Large intestine (tissue), 12 donors: ENCODE results near the gene DKK3. TPM values are rescaled to one million over a fixed set of nuclear protein-coding genes. Genes with fewer than 3 reads are reported as not detected.

ENCODE experiments used
- DNase-seq, 2 donors: peaks; one replicate each; pipeline versions ENCODE4 v3.0.0 to v3.0.0-alpha.2; 2013
- H3K27ac ChIP-seq: one replicate; pipeline ENCODE4 v1.5.1; 2013; ENCODE audit warnings: low read length
- H3K27me3 ChIP-seq: 2 replicates; pipeline ENCODE4 v1.6.1; 2013; ENCODE audit warnings: low read length; ENCODE audit not compliant: control insufficient read depth, insufficient read depth
- H3K36me3 ChIP-seq: 2 replicates; pipeline ENCODE4 v1.6.1; 2013; ENCODE audit warnings: low read length; ENCODE audit not compliant: control insufficient read depth, insufficient read depth
- H3K4me1 ChIP-seq: one replicate; pipeline ENCODE4 v1.6.1; 2013; ENCODE audit warnings: low read length; ENCODE audit not compliant: control insufficient read depth, insufficient read depth
- H3K4me3 ChIP-seq: one replicate; pipeline ENCODE4 v1.5.1; 2013; ENCODE audit warnings: low read length
- H3K9me3 ChIP-seq: one replicate; pipeline ENCODE4 v1.6.1; 2013; ENCODE audit warnings: mild to moderate bottlenecking, low read depth, low read length, moderate library complexity; ENCODE audit not compliant: control insufficient read depth
- WGBS: methylation state at CpG from one replicate; pipeline ENCODE4 v1.1.5; 2013; ENCODE audit warnings: low lambda C conversion rate; ENCODE audit not compliant: insufficient coverage; 5-methylcytosine and 5-hydroxymethylcytosine counted together
- long read RNA-seq, 11 donors: transcript quantifications; one replicate each; lab custom pipeline, GENCODE V29; 2026
- polyA plus RNA-seq: library from polyadenylated mRNA; unstranded; fragments of 120-200 nt; gene quantifications from one replicate; pipeline ENCODE4 v1.2.1, GENCODE V29; 2013

DKK3 gene
- 31.4 TPM for polyA plus RNA-seq
- long read RNA-seq, donor 1, partial matches to known transcripts: 0 of 1 reads
- long read RNA-seq, donor 1, other reads (novel, unspliced or antisense): 0 of 1 reads
- long read RNA-seq, donor 2, transcript DKK3-201 (8 exons, 2,636 nt): major isoform, 7 of 29 reads
- long read RNA-seq, donor 2, partial matches to known transcripts: 20 of 29 reads
- long read RNA-seq, donor 2, other reads (novel, unspliced or antisense): 0 of 29 reads
- long read RNA-seq, donor 3: 0 reads
- long read RNA-seq, donor 4: 0 reads
- long read RNA-seq, donor 5, partial matches to known transcripts: 17 of 25 reads
- long read RNA-seq, donor 5, other reads (novel, unspliced or antisense): 0 of 25 reads
- long read RNA-seq, donor 6, transcript DKK3-201 (8 exons, 2,636 nt): major isoform, 5 of 6 reads
- long read RNA-seq, donor 6, partial matches to known transcripts: 0 of 6 reads
- long read RNA-seq, donor 6, other reads (novel, unspliced or antisense): 0 of 6 reads
- long read RNA-seq, donor 7, partial matches to known transcripts: 0 of 3 reads
- long read RNA-seq, donor 7, other reads (novel, unspliced or antisense): 0 of 3 reads
- long read RNA-seq, donor 8, partial matches to known transcripts: 0 of 3 reads
- long read RNA-seq, donor 8, other reads (novel, unspliced or antisense): 0 of 3 reads
- long read RNA-seq, donor 9, partial matches to known transcripts: 17 of 23 reads
- long read RNA-seq, donor 9, other reads (novel, unspliced or antisense): 0 of 23 reads
- long read RNA-seq, donor 10, transcript DKK3-201 (8 exons, 2,636 nt): major isoform, 5 of 5 reads
- long read RNA-seq, donor 10, partial matches to known transcripts: 0 of 5 reads
- long read RNA-seq, donor 10, other reads (novel, unspliced or antisense): 0 of 5 reads
- long read RNA-seq, donor 11, partial matches to known transcripts: 0 of 4 reads
- long read RNA-seq, donor 11, other reads (novel, unspliced or antisense): 0 of 4 reads

GRCh38 chr11:12007769-12008737 lies at the start of gene DKK3:
Gene DKK3 (minus strand): TSS chr11:12008626. CDS start chr11:12008582, 44 bp downstream.
- Histone ChIP-seq H3K27me3 (peaks cover 59% of the 10 kb centered on the region), H3K9me3 (no peaks in the 10 kb centered on the region), H3K27ac (no peak within 1 kb of the TSS), H3K4me3 (peak within 1 kb of the TSS; percentile 52), H3K36me3 (no peaks in the 10 kb centered on the region), H3K4me1 (peaks cover 4% of the 10 kb centered on the region)
- 0% methylated on average over 1 of the region's 71 CpGs for WGBS
- no peak for DNase-seq

GRCh38 chr11:12057299-12057980 lies 49.0 kb upstream of the DKK3 start:
- Histone ChIP-seq H3K4me1 (no peaks in the 10 kb centered on the region), H3K9me3 (no peaks in the 10 kb centered on the region), H3K27ac (no peak overlapping the region), H3K4me3 (no peak overlapping the region), H3K27me3 (no peaks in the 10 kb centered on the region), H3K36me3 (no peaks in the 10 kb centered on the region)
- WGBS: no CpG with 5 or more reads among the region's 8 CpGs
- no peak for DNase-seq

GRCh38 chr11:12056119-12056518 lies 47.7 kb upstream of the DKK3 start:
- H3K4me1 ChIP-seq: no peaks in the 10 kb centered on the region
- H3K9me3 ChIP-seq: no peaks in the 10 kb centered on the region
- DNase-seq: no peak
- WGBS: 100% methylated on average over 1 of the region's 3 CpGs
- no peaks in the 10 kb centered on the region for H3K36me3 ChIP-seq
- H3K27me3 ChIP-seq: no peaks in the 10 kb centered on the region
- no peak overlapping the region for H3K4me3 ChIP-seq
- no peak overlapping the region for H3K27ac ChIP-seq

- Histone ChIP-seq H3K4me1 (no peaks in the 10 kb centered on the region), H3K27me3 (no peaks in the 10 kb centered on the region), H3K4me3 (no peak overlapping the region), H3K27ac (no peak overlapping the region), H3K9me3 (no peaks in the 10 kb centered on the region), H3K36me3 (no peaks in the 10 kb centered on the region)
- no peak for DNase-seq
- no CpG with 5 or more reads among the region's 4 CpGs for WGBS
Measured at GRCh38 chr11:12053606-12054361, 45.4 kb upstream of the DKK3 start.

- Histone ChIP-seq H3K4me3 (no peak overlapping the region), H3K27ac (no peak overlapping the region), H3K27me3 (no peaks in the 10 kb centered on the region), H3K36me3 (no peaks in the 10 kb centered on the region), H3K4me1 (no peaks in the 10 kb centered on the region), H3K9me3 (no peaks in the 10 kb centered on the region)
- DNase-seq: no peak
- WGBS: no CpG with 5 or more reads among the region's 15 CpGs
Measured at GRCh38 chr11:12052676-12053605, 44.5 kb upstream of the DKK3 start.

GRCh38 chr11:12051287-12051662 lies 42.8 kb upstream of the DKK3 start:
- no peak overlapping the region for H3K27ac ChIP-seq
- WGBS: 33% methylated on average over 1 of the region's 6 CpGs
- no peak overlapping the region for H3K4me3 ChIP-seq
- no peaks in the 10 kb centered on the region for H3K4me1 ChIP-seq
- H3K9me3 ChIP-seq: no peaks in the 10 kb centered on the region
- DNase-seq: no peak
- H3K27me3 ChIP-seq: no peaks in the 10 kb centered on the region
- H3K36me3 ChIP-seq: no peaks in the 10 kb centered on the region

- no peak overlapping the region for H3K27ac ChIP-seq
- 20% methylated on average over 1 of the region's 10 CpGs for WGBS
- no peak overlapping the region for H3K4me3 ChIP-seq
- no peaks in the 10 kb centered on the region for H3K36me3 ChIP-seq
- DNase-seq: no peak
- no peaks in the 10 kb centered on the region for H3K9me3 ChIP-seq
- no peaks in the 10 kb centered on the region for H3K27me3 ChIP-seq
- H3K4me1 ChIP-seq: no peaks in the 10 kb centered on the region
Measured at GRCh38 chr11:12050470-12051286, 42.3 kb upstream of the DKK3 start.
